ENCODE data around the gene TMEM8B. TPM values are rescaled to one million over a fixed set of nuclear protein-coding genes. Genes with fewer than 3 reads are reported as not detected.

The TMEM8B gene
- total RNA-seq, 1 experiment from 2014 or later, result 9.3 TPM

DNA sequence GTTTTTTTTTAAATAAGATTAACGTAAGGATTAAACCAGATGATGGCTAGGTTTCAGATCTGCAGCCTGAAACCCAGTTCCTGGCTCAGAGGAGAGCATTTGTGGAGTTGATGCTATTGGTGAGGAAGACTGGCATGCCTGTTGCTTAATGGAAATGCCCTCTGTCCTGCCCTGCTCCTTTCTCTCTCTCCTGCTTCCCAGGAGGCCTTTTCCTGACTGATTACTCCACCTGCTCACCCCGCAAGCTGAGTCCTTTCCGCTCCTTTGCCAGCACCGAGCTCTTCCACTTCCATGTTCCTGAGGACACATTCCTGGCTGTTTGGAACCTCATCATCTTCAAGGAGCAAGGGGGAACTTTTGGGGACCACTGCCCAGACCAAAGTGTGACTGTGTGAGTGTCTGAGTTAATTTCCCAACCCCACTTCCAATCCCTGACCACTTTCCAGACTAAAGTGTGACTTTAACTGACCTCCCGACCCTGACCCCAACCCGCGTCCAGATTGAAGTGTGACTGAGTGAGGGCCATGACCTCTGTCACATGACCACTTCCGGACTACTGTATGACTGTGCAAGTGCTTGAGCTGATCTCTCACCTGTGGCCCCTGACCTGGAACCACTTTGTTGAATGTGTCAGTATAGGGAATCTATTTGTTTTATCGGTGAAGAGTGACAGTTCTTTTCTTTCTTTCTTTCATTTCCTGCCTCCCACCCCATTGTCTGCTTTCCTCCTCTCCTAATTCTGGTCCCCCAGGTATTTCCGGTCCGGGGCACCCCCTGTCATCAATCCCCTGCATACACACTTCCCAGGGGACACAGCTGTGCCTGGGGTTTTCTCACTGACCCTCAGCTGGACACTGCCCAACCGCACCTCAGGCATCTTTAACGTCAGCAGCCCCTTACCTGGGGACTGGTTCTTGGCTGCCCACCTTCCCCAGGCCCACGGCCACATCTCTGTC, 5.5 kb downstream of the TMEM8B start:
- Histone ChIP-seq H2BK120ac (ENCODE audit: low read depth, low read length, poor library complexity, severe bottlenecking) (no peak overlapping the region), H2BK12ac (ENCODE audit: insufficient read length, low read depth, low read length) (no peak overlapping the region), H3K14ac (ENCODE audit: insufficient read depth, low read length) (no peak overlapping the region), H3K79me1 (ENCODE audit: insufficient read depth, low read depth, low read length, poor library complexity, severe bottlenecking) (no peaks in the 10 kb centered on the region), H2AFZ (ENCODE audit: low read length) (no peak overlapping the region), H2BK5ac (ENCODE audit: insufficient read length, low read length) (no peak overlapping the region), H3K4ac (ENCODE audit: low read depth, low read length) (no peak overlapping the region), H3K9ac (ENCODE audit: extremely low read depth, insufficient read length, low read length) (no peak overlapping the region), H2BK15ac (ENCODE audit: low read depth, low read length) (no peak overlapping the region), H4K8ac (replicated peaks; ENCODE audit: insufficient read length, low read depth, low read length) (no peak overlapping the region), H3K18ac (ENCODE audit: insufficient read length, low read depth, low read length) (no peak overlapping the region), H3K4me1 (ENCODE audit: insufficient read depth, low read length) (no peaks in the 10 kb centered on the region), H4K20me1 (ENCODE audit: control insufficient read depth, insufficient read depth, insufficient read length) (no peaks in the 10 kb centered on the region), H2BK20ac (ENCODE audit: low read depth, low read length, poor library complexity, severe bottlenecking) (no peak overlapping the region), H3K4me2 (ENCODE audit: insufficient read depth, insufficient read length, low read length) (no peak overlapping the region), H3K27me3 (ENCODE audit: insufficient read depth, low read length) (no peaks in the 10 kb centered on the region), H3T11ph (ENCODE audit: low read length) (no peak overlapping the region), H4K5ac (ENCODE audit: insufficient read length, low read depth, low read length) (no peak overlapping the region), H3K23ac (ENCODE audit: insufficient read length, low read depth, low read length) (no peak overlapping the region), H3K27ac (ENCODE audit: insufficient read length, low read depth, low read length) (no peak overlapping the region), H3K79me2 (ENCODE audit: insufficient read depth, low read length) (no peaks in the 10 kb centered on the region), H3K56ac (ENCODE audit: insufficient read length, low read depth, low read length) (no peak overlapping the region), H3K9me3 (ENCODE audit: control insufficient read depth, low read depth, low read length) (no peaks in the 10 kb centered on the region), H2AK5ac (ENCODE audit: insufficient read length, low read length) (no peak overlapping the region), H3K23me2 (ENCODE audit: insufficient read length, low read depth, low read length, poor library complexity, severe bottlenecking) (peaks cover 4% of the 10 kb centered on the region), H4K91ac (ENCODE audit: insufficient read length, low read depth, low read length) (no peak overlapping the region)
- H3K4me3 Mint-ChIP-seq, result no peak overlapping the region
- TF ChIP-seq, protein P1, sequence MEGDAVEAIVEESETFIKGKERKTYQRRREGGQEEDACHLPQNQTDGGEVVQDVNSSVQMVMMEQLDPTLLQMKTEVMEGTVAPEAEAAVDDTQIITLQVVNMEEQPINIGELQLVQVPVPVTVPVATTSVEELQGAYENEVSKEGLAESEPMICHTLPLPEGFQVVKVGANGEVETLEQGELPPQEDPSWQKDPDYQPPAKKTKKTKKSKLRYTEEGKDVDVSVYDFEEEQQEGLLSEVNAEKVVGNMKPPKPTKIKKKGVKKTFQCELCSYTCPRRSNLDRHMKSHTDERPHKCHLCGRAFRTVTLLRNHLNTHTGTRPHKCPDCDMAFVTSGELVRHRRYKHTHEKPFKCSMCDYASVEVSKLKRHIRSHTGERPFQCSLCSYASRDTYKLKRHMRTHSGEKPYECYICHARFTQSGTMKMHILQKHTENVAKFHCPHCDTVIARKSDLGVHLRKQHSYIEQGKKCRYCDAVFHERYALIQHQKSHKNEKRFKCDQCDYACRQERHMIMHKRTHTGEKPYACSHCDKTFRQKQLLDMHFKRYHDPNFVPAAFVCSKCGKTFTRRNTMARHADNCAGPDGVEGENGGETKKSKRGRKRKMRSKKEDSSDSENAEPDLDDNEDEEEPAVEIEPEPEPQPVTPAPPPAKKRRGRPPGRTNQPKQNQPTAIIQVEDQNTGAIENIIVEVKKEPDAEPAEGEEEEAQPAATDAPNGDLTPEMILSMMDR (conservative IDR thresholded peaks at IDR 0.05), result no peak
- WGBS (ENCODE audit: extremely low coverage, insufficient read length, low lambda C conversion rate), result no CpG with 5 or more reads among the region's 14 CpGs
- no peaks in the 10 kb centered on the region for H3K9me3 Mint-ChIP-seq
- H3K36me3 Mint-ChIP-seq (ENCODE audit: insufficient read depth in 1 of 3, low read depth in 3 of 3), result no peaks in the 10 kb centered on the region; a peak in 1 of 7 replicates
- H3K27me3 Mint-ChIP-seq (ENCODE audit: low read depth), result peaks cover 17% of the 10 kb centered on the region
- peaks cover 16 to 20% of the 10 kb centered on the region in 2 experiments for H3K4me1 Mint-ChIP-seq
- DNase-seq, result no peak
- peak overlapping the region in 1 of 3 experiments; percentile 55; a peak in 1 of 7 replicates for H3K27ac Mint-ChIP-seq
